NCI-H2107 treated with DMSO at 0.1 percent for 48 hours (cell line): Measurements from ENCODE around the gene PCED1B.
"Not testable (repeated sequence)": the region's sequence is repeated elsewhere in the genome, so short reads cannot be mapped to it uniquely, and the experiment has no call there.

Source experiments
- DNase-seq: peaks from one replicate; lab custom pipeline; 2025; ENCODE audit not compliant: unreplicated experiment; lab: John Stamatoyannopoulos, UW

Gene PCED1B

GRCh38 chr12:47164116-47164515 is 84.7 kb downstream of the PCED1B start:
- DNase-seq, result no peak

GRCh38 chr12:47164724-47165439 is 85.5 kb downstream of the PCED1B start:
- DNase-seq, result no peak

DNA sequence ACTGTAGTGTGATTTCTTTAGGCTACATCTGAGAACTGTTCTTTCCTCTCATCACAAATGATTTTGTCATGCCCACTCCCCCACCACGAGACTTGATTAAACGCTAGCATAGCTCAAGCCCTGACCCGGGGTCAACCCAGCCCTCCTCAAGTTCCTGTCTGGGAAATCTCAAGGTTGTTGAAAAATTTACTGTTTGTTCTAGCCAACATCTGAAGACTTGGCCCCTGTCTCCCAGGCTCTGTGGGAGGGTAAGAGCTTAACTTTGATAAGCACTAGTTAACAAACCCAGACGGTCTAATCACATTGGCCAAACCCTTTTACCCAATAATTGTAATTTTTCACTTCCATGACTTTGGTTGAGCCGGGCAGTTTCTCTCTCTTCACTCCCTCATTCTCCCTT is 86.5 kb downstream of the PCED1B start:
- DNase-seq, result no peak

- DNase-seq, result no peak
These were observed 86.9 kb downstream of the PCED1B start for GRCh38 chr12:47166365-47166764.

- not testable (repeated sequence) for DNase-seq
These were observed 90.9 kb downstream of the PCED1B start for GRCh38 chr12:47170281-47170680.

- DNase-seq, result no peak
These were observed 98.6 kb downstream of the PCED1B start for GRCh38 chr12:47178014-47178413.

DNA sequence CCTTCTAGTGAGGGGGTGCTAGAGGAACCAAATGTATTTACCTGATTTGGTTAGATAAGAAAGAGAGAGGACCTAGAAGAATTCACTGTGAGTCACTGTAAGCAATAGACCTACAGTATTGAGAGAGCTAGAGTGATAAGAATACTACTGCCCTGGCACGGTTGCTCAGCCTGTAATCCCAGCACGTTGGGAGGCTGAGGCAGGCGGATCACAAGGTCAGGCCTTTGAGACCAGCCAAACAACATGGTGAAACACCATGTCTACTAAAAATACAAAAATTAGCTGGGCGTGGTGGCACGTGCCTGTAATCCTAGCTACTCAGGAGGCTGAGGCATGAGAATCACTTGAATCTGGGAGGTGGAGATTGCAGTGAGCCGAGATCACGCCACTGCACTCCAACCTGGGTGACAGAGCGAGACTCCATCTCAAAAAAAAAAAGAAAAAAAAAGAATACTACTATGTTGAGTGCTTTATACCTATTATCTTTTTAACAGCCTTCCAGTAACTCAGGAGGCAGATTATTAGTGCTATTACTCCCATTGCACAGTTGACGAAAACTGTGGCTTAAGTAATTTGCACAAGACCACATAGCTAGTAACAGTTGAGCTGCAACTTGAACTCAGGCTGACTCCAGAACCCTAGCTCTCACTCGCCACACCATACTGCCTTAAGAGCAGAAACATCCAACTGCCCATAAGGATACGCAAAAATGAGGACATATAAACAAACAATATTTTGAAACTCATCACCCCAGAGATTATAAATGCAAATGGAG is 102.9 kb downstream of the PCED1B start:
- DNase-seq, result not testable (repeated sequence)

DNA sequence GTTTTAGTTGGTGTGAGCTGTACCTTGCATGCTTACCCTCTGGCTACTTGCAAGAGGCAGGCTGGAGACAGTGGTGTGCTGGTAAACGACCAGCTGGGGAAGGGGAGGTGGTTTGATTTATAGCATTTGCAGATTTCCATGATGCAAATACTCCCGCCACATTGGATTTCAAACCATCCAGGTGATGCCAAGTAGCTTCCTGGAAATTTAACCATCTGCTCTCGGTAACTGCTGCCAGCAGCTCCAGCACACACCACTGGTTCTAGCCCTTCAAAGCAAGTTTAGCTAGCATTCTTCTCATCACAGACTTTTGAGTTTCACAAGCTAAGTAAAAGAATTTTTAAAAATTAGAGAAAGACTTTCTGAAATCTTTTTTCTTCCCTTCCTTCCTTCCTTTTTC is 104.8 kb downstream of the PCED1B start:
- DNase-seq, result no peak

- no peak for DNase-seq
These were observed 105.4 kb downstream of the PCED1B start for GRCh38 chr12:47184813-47185212.

- no peak for DNase-seq
These were observed 106.8 kb downstream of the PCED1B start for GRCh38 chr12:47186246-47186645.

DNA sequence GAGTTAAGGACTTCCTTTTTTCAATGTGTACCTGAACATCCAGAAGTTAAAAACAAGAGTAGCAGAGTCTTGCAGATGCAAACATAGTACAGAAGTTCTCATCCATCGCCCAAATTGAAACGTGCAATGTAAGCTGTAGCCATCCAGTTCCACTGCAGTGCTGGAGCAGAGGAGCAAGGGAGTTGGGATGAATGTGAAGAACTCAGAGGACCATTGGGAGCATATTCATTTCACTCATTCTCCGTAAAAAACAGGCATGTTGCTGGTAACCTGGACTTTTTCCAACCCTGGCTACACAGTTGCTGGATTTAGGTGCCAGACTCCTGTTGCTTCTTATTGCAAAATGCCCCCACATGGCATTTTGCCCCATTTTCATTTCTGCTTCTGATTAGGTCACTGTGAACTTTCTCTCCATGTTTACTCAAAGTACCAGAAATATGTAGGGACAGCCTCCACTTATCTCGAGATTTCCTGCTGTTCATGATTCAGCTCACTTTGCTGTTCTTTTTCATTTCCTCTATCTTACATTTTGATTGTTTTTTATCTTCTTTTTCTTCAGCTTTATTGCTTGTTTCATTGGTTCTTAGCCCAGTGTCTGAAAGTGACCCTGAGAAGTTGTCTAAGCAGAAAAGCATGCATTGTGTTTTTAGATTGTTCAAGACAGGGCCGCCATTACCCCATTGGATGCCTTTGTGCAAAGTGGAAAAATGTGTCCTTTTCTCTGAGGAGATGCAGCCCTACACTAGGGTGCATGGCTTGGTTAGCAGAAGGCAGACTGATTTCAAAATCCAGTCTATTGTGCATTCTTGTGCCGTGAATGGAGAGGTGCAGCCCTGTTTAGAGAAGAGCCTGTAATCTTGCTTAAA is 109.4 kb downstream of the PCED1B start:
- DNase-seq, result no peak

GRCh38 chr12:47189728-47190127 is 110.3 kb downstream of the PCED1B start:
- DNase-seq, result no peak

DNA sequence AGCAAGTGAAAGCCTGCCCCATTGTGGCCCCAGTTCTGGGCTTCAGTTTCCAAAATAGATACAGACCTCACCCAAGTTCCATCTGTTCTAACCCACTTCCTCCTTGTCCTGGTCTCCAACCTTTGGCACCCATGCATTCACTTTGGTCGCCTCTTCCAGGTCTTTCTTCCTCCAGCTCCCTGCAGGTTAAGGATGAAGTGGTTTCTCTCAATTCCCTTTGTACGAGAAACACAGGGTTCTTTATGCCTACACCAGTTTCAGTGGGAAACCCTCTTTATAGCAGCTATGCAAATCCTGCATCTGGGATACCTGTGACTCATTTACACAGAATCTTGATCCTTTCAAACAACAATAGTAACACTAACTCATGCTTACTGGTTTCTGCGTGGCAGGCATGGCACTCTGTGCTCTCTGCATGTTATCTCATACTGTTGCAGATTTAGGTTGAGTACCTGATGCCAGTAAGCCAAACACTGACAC is 110.9 kb downstream of the PCED1B start:
- no peak for DNase-seq

- no peak for DNase-seq
These were observed 111.5 kb downstream of the PCED1B start for GRCh38 chr12:47190905-47191304.

- DNase-seq, result no peak
These were observed 112.6 kb downstream of the PCED1B start for GRCh38 chr12:47192051-47192450.

GRCh38 chr12:47193066-47193465 is 113.6 kb downstream of the PCED1B start:
- no peak for DNase-seq

DNA sequence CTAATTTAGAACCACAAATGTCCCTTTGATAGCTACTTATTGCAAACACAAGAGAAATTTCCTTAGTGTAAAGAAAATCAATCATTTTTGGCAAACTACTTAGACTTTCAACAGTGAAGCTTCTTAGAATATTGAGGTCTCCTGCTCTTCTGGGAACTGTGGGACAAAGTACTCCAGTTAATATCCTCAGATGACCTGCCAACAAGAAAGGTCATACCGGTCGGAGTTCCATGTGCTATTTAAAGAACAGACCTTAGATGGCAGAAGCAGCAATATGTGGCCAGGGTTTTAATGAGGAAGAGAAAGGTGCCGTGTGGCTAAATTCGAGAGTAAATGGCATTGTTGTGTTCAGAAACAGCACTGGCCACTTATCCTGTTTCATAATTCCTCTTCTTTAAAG is 115.1 kb downstream of the PCED1B start:
- DNase-seq, result no peak

GRCh38 chr12:47200446-47200845 is 121.0 kb downstream of the PCED1B start:
- DNase-seq, result no peak

- not testable (repeated sequence) for DNase-seq
These were observed 121.8 kb downstream of the PCED1B start for GRCh38 chr12:47201190-47201589.

DNA sequence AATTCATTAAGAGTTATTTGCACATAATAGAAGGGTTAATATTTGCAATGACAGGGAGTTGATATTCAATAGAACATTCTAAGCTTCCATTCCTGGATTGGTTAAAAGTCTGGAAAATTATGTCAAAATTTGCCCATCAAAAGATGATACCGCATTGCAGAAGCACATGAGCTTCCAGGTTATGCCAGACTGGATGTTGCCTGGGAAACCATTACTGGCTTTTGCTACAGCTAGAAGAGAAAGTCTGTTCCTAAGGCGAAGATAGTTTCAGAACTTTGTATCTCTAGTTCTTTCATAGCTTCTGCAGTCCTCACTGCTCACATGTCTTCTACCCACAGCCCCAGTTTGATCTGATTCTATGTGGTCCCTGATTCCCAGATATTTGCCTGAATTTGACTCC is 122.8 kb downstream of the PCED1B start:
- no peak for DNase-seq
